SH-SY5Y (cell line): ENCODE measurements around the gene PLSCR3.

ENCODE experiments used
- GATA2 ChIP-seq: IDR thresholded peaks from 2 replicates; pipeline ENCODE4 v1.6.1; 2011; ENCODE audit warnings: mild to moderate bottlenecking, low read depth, low read length
- GATA3 ChIP-seq: IDR thresholded peaks from 2 replicates; pipeline ENCODE4 v1.6.1; 2011; ENCODE audit warnings: low read depth, mild to moderate bottlenecking, low read length, moderate library complexity

The PLSCR3 gene

DNA sequence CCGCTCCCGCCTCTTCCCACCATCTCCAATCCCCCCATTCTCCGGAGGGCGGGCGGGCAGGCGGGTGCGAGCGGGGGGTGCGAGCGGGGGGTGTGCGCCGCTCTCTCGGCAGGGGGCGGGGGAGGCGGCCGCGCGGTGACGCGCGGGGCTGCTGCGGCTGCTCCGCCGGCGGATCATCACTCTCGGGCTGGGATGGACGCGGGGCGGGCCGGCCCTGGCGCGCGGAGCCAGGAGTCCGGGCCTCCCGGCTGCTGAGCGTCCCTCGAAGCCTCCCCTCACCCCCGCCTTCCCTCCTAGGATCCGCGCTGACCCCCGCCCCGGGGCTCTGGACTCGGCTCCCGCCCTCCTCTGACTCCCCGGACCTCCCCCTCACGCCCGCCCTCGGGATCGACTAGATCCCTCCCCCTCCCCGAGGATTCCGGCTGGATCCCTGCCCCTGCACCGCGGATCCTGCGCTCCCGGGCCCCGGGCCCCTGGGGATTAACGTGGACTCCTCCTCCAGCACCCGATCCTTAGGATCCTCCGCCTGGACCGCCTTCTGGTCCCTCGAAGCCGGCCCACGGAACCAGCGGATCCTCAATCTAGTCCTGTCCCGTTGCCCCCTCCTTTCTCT is 10.5 kb upstream of the PLSCR3 start:
- TF ChIP-seq GATA3 (no peak), GATA2 (no peak)

- no peak for TF ChIP-seq GATA3
These were observed 9.8 kb upstream of the PLSCR3 start, which contains the start of gene TMEM256 for GRCh38 chr17:7403977-7404736. TMEM256 (minus strand) TSS chr17:7404097; CDS start chr17:7404084, 13 bp downstream.

GRCh38 chr17:7403727-7403976 is 9.3 kb upstream of the PLSCR3 start:
- TF ChIP-seq GATA2: no peak
- TF ChIP-seq GATA3: no peak

DNA sequence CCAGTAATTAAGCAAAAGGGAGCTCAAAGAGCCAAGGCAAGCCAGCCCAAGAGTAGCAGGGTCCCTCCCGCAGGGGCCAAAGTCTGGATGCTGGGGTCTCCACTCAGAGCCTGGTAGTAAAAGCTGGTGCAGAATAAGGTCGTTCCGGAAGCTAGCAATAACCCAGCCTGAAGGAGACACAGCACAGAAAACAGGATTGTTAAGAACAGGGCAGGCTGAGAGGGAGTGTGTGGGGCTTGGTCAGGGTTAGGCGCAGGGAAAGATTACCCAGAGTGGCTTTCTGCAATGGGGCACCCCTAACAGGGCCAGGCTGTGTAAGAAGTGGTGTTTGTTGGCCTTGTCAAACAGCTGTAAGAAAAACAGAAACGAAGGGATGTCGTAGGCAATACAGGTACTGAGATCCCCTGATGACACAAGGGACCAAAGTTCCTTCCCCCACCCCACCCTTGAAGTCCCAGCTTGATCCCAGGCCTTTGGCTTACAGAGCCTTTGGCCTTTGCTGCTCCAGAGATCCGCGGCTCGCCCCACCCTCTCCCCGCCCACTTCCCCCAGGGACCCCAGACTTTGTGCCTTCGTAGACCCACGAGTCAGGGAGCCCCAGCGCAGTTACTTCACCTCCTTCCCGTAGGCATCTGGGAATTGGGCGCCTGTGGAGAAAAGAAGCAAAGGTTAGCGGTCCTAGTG is 8.9 kb upstream of the PLSCR3 start:
- TF ChIP-seq GATA2 (no peak), GATA3 (no peak)

DNA sequence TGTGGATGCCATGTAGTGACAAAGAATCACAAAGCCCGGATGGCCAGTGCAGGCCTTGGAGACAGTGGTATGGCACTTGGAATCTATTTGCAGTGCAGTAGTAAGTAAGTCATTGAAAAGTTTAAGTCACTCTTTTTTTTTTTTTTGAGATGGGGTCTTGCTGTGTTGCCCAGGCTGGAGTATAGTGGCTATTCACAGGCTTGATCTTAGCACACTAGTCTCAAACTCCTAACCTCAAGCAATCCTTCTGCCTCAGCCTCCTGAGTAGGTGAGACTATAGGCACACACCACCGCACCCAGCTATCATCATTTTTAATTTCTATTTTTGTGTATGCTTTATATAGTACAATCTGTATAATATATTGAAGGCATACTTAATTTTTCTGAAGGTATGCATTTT is 4.3 kb upstream of the PLSCR3 start:
- TF ChIP-seq GATA2 (no peak), GATA3 (no peak)

GRCh38 chr17:7396147-7396546 is 1.8 kb upstream of the PLSCR3 start:
- TF ChIP-seq GATA2 (no peak), GATA3 (no peak)

DNA sequence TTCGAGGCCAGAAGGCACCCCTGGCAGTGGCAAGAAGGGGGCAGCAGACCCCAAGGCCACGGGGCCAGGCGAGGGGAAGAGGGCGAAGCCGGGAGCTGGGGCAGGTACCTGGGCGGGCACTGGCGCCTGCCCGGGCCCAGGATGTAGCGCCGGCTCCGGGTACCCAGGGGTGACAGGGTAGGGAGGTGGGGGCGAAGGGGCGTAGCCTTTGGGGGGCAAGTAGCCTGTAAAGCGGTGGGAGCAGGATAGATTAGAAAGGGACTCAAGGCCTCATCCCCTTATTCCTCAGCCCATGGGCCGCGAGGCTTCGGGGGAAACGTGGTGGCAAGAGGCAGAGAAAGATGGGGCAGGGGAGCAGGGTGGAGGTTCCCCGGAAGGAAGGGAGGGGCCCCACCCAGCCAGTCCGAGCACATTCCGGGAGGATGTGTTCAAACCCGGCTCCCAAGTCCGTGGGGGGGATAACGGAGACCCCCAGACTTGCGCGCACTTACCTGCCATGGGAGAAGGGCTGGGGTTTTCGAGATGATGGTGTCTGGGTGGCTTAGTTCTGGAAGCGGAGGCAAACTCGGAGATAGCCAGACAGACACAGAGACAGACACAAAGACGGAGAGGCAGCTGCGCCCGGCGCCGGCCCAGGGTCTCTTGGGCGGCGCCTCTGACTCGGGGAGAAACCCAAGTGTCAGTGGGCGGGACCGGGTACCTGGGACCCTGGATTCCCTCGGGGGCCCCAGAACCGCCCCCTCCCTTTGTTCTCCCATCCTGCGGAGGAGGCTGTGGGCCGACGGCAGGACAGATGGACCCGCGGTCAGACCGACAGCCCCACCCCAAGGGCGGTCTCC is 493 bp downstream of the PLSCR3 start:
- no peak for TF ChIP-seq GATA2
- TF ChIP-seq GATA3: no peak

GRCh38 chr17:7392696-7393612 is 1.4 kb downstream of the PLSCR3 start:
- TF ChIP-seq GATA3: no peak

GRCh38 chr17:7391307-7391706 is 3.0 kb downstream of the PLSCR3 start:
- TF ChIP-seq GATA3 (no peak), GATA2 (no peak)

GRCh38 chr17:7389924-7390910 is 4.1 kb downstream of the PLSCR3 start:
- TF ChIP-seq GATA2 (no peak), GATA3 (no peak)

- TF ChIP-seq GATA3 (no peak), GATA2 (no peak)
These were observed 5.5 kb downstream of the PLSCR3 start for GRCh38 chr17:7388856-7389255.

DNA sequence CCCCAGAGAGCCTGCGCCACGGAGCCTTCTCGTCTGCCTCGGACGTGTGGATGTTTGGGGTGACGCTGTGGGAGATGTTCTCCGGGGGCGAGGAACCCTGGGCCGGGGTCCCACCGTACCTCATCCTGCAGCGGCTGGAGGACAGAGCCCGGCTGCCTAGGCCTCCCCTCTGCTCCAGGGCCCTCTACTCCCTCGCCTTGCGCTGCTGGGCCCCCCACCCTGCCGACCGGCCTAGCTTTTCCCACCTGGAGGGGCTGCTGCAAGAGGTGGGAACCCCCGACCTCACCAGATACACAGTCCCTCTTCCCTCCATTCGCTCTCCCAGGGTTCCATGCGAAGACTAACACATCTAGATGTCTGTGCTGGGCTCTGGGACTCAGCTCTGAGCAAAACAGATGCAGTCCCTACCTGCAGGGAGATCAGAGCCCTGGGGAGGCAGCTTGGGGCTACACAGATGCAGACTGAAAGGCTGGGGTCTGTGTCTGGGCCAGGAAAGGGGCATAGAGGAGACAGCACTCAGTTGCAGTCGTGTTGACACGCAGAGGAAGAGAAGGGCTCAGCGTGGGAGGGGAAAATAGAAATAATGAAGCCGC is 9.7 kb downstream of the PLSCR3 start:
- no peak for TF ChIP-seq GATA3
- no peak for TF ChIP-seq GATA2
